ENCODE data around the gene DLX1.

- no peak for TF ChIP-seq POLR2A (IDR thresholded peaks at IDR 0.05)
- TF ChIP-seq, protein P1, sequence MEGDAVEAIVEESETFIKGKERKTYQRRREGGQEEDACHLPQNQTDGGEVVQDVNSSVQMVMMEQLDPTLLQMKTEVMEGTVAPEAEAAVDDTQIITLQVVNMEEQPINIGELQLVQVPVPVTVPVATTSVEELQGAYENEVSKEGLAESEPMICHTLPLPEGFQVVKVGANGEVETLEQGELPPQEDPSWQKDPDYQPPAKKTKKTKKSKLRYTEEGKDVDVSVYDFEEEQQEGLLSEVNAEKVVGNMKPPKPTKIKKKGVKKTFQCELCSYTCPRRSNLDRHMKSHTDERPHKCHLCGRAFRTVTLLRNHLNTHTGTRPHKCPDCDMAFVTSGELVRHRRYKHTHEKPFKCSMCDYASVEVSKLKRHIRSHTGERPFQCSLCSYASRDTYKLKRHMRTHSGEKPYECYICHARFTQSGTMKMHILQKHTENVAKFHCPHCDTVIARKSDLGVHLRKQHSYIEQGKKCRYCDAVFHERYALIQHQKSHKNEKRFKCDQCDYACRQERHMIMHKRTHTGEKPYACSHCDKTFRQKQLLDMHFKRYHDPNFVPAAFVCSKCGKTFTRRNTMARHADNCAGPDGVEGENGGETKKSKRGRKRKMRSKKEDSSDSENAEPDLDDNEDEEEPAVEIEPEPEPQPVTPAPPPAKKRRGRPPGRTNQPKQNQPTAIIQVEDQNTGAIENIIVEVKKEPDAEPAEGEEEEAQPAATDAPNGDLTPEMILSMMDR (IDR thresholded peaks at IDR 0.05) = no peak
Observed at GRCh38 chr2:172083628-172084394, 1.5 kb upstream of the DLX1 start.

Measured in lower leg skin (tissue), 3 donors.